ENCODE data around the gene GPR135.

GPR135 gene, protein sequence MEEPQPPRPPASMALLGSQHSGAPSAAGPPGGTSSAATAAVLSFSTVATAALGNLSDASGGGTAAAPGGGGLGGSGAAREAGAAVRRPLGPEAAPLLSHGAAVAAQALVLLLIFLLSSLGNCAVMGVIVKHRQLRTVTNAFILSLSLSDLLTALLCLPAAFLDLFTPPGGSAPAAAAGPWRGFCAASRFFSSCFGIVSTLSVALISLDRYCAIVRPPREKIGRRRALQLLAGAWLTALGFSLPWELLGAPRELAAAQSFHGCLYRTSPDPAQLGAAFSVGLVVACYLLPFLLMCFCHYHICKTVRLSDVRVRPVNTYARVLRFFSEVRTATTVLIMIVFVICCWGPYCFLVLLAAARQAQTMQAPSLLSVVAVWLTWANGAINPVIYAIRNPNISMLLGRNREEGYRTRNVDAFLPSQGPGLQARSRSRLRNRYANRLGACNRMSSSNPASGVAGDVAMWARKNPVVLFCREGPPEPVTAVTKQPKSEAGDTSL

DNA sequence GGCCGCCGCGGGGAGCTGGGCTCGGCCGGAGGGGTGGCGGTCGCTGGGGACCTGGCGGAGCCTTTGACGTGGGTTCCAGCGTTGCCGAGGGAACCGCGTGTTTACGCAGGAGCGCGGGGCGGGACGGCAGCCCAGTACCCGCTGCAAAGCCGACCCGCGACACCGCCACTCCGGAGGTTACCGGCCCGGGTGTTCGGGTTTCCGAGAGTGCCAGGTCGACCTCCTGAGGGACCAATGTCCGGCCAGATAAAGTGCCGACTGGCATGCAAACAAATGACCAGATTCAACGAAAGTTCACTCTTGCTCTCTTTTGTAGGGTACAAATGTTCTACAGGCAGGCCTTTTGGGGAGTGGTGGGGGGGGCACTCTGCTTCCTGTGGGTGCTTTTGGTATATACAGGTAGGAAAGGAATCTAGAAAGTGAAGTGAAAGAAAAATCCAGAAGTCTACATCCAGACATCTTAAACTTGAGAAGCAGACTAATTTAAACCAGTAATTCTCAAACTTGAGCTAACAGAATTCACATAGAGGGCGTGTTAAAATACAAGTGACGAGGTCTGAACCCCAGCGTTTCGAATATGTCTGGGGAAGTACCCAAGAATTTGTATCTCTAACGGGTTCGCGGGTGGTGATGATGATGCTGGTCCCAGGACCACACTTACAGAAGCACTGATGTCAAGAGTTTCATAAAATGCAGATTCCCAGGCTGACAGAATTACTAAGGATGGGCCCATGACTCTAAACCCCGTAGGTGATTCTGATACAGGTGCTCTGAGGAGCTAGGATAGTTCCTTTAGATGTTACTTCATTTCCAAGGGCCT, at the start of gene GPR135:
GPR135 (minus strand) TSS at position 65 of the 820 bp plus-strand sequence. CDS start 154 bp downstream, outside the sequence.
- peaks cover 0 to 2% of the 10 kb centered on the region in 2 donors for H3K36me3 ChIP-seq (ENCODE audit: control insufficient read depth in 2 of 2, insufficient read depth in 2 of 2, low read length in 2 of 2)
- H3K4me3 ChIP-seq (ENCODE audit: low read length in 2 of 2), result peak within 1 kb of the TSS; percentile 63 to 81
- peaks cover 17% of the 10 kb centered on the region for H3K4me1 ChIP-seq (ENCODE audit: control insufficient read depth, insufficient read depth, low read length)
- no peaks in the 10 kb centered on the region for H3K27me3 ChIP-seq (ENCODE audit: control insufficient read depth in 1 of 2, insufficient read depth in 2 of 2, low read length in 2 of 2)
- H3K9ac ChIP-seq (ENCODE audit: low read length in 2 of 2), result peak within 1 kb of the TSS; percentile 64
- H3K27ac ChIP-seq (ENCODE audit: low read length), result peak within 1 kb of the TSS; percentile 75
- H3K9me3 ChIP-seq (ENCODE audit: control insufficient read depth in 2 of 2, low read length in 2 of 2), result no peaks in the 10 kb centered on the region

DNA sequence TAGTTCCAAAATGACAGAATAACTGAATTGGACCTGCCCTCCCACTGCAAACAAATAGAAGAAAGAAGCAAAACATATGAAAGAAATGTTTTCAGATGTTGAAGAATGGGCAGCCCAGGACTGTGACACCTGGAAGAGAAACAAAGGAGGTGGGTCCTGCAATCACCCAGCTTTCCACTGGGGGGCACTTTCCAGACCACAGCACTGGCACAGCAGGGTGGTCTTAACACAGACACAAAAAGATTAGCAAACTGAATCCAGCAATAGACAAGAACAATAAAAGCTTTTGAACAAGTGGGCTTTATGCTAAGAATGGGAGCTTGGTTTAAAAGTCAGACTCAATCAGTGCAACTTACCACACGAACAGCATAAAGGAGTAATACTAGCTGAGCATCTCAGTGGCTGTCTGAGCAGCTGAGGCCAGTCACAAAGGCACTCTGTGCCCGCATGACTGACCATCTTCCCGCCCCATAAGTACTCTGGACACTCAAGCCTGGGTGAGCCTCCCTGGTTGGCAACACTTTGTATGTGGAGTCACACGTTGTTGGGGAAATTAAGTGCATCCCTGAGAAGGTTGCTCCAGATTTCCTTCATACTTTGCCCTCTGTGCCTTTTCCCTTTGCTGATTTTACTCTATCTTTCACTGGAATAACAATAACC, 46.9 kb upstream of the GPR135 start:
- Histone ChIP-seq H3K9ac (ENCODE audit: low read length in 2 of 2) (no peak overlapping the region), H3K4me3 (ENCODE audit: low read length in 2 of 2) (no peak overlapping the region), H3K9me3 (ENCODE audit: control insufficient read depth in 2 of 2, low read length in 2 of 2) (no peaks in the 10 kb centered on the region), H3K27me3 (ENCODE audit: control insufficient read depth in 1 of 2, insufficient read depth in 2 of 2, low read length in 2 of 2) (no peaks in the 10 kb centered on the region), H3K4me1 (ENCODE audit: control insufficient read depth, insufficient read depth, low read length) (no peaks in the 10 kb centered on the region), H3K36me3 (ENCODE audit: control insufficient read depth in 2 of 2, insufficient read depth in 2 of 2, low read length in 2 of 2) (no peaks in the 10 kb centered on the region), H3K27ac (ENCODE audit: low read length) (no peak overlapping the region)

DNA sequence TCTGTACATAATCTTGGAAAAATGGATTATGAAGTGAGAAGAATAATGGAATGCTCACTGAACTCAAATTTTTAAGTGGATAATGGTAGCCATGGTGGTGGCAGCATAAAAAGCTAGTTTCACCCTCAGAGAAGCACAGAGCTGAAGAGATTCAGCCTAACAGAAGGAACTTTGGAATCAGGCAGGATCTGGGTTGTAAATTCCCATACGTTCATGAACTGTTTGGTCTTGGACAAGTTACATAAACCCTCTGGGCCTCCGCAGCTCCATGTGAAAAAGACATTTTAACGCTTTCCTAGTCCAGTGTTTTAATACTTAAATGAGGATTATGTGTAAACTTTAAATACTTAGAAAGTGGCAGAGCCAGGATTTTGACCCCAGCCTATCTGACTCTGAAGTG, 45.8 kb upstream of the GPR135 start:
- H3K4me1 ChIP-seq (ENCODE audit: control insufficient read depth, insufficient read depth, low read length), result no peaks in the 10 kb centered on the region
- no peaks in the 10 kb centered on the region for H3K36me3 ChIP-seq (ENCODE audit: control insufficient read depth in 2 of 2, insufficient read depth in 2 of 2, low read length in 2 of 2)
- H3K9ac ChIP-seq (ENCODE audit: low read length in 2 of 2), result no peak overlapping the region
- no peaks in the 10 kb centered on the region for H3K27me3 ChIP-seq (ENCODE audit: control insufficient read depth in 1 of 2, insufficient read depth in 2 of 2, low read length in 2 of 2)
- no peak overlapping the region for H3K4me3 ChIP-seq (ENCODE audit: low read length in 2 of 2)
- no peak overlapping the region for H3K27ac ChIP-seq (ENCODE audit: low read length)
- H3K9me3 ChIP-seq (ENCODE audit: control insufficient read depth in 2 of 2, low read length in 2 of 2), result no peaks in the 10 kb centered on the region

DNA sequence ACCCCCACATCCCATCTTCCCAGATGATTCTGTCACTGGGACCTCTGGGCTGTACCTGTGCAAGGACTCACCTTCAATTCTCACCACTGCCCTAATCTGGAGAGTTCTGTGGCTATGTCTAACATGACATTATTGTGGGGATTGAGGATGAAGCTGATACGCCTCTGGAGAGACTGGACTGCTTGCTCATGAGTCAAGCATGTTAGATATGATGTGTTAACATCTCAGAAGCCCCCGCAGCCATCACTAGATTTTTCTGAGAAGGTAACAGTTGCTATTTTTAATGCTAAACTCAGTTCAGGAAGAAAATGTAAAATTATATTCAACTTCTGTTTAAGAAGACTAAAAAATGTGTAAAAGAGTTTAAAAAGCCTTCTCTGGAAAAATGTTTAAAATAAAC, 44.8 kb upstream of the GPR135 start:
- Histone ChIP-seq H3K9me3 (ENCODE audit: control insufficient read depth in 2 of 2, low read length in 2 of 2) (no peaks in the 10 kb centered on the region), H3K27ac (ENCODE audit: low read length) (no peak overlapping the region), H3K4me1 (ENCODE audit: control insufficient read depth, insufficient read depth, low read length) (no peaks in the 10 kb centered on the region), H3K27me3 (ENCODE audit: control insufficient read depth in 1 of 2, insufficient read depth in 2 of 2, low read length in 2 of 2) (no peaks in the 10 kb centered on the region), H3K9ac (ENCODE audit: low read length in 2 of 2) (no peak overlapping the region), H3K36me3 (ENCODE audit: control insufficient read depth in 2 of 2, insufficient read depth in 2 of 2, low read length in 2 of 2) (no peaks in the 10 kb centered on the region), H3K4me3 (ENCODE audit: low read length in 2 of 2) (no peak overlapping the region)

DNA sequence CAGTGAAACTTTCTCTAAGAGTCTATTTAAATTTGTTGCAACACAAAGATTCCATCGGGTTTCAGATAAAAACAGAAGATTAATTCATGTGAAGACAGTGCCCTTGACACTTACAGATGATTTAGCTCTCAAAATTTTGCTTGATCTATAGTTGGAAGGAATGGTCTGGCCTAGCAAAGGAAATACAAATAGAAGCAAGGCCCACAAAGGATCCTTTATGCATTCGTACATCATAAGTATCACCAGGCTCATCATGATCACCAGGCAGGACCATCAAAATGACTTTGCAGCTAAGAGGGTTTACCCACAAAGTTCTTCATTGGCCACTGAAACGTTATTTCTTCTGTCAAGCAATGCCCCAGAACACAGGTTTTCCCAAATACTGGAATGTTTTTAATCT, 43.9 kb upstream of the GPR135 start:
- H3K27ac ChIP-seq (ENCODE audit: low read length), result no peak overlapping the region
- no peaks in the 10 kb centered on the region for H3K4me1 ChIP-seq (ENCODE audit: control insufficient read depth, insufficient read depth, low read length)
- H3K36me3 ChIP-seq (ENCODE audit: control insufficient read depth in 2 of 2, insufficient read depth in 2 of 2, low read length in 2 of 2), result peaks cover 2% of the 10 kb centered on the region in 2 donors
- H3K27me3 ChIP-seq (ENCODE audit: control insufficient read depth in 1 of 2, insufficient read depth in 2 of 2, low read length in 2 of 2), result no peaks in the 10 kb centered on the region
- no peak overlapping the region for H3K4me3 ChIP-seq (ENCODE audit: low read length in 2 of 2)
- H3K9me3 ChIP-seq (ENCODE audit: control insufficient read depth in 2 of 2, low read length in 2 of 2), result no peaks in the 10 kb centered on the region
- no peak overlapping the region for H3K9ac ChIP-seq (ENCODE audit: low read length in 2 of 2)

DNA sequence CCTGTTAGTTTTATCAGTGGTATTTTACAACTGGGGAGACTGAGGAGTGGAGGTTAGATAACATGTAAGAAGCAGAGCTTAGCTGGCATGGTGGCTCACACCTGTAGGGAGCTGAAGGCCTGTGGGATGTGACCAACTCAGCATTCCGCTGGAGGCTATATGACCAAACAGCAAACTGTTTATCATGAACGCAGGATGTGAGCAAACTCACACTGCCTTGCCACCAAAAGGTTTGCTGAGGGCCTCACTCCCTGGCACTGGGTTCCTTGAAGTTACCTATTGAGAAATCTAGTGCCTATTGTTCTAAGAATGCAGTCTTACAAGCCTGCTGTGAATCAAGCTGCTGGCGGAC, 42.5 kb upstream of the GPR135 start:
- no peak overlapping the region for H3K9ac ChIP-seq (ENCODE audit: low read length in 2 of 2)

DNA sequence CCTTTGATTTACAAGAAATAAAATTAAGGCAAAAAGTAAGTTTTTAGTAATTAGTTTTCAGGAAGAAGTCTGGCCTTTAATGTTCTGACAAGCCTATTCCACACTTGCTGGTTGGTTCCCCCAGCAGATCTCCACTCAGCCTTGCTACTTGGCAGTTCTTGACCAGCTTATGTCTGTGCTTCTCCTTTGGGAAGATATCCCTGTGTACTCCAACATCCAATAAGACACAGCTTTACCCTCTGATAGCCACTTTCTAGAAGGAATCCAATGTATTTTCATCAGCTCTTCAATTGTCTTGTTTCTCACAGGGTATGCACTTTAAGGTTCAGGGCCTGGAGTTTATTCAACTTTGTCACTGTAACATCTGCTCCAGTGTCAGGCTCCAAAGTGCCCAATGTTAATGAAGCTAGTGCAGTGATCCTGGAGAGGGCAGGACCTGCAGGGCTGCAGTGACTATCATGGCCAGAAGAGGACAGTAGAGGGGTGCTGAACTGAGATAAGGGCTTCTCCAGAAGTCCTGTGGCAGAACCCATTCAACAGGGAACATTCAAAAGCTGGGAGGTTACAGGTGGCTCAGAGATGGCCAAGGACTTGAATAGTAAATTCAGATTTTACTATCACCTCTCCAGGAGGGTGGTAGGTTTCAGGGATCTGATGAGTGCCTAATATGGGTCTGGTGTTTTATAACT, 42.0 kb upstream of the GPR135 start:
- H3K36me3 ChIP-seq (ENCODE audit: control insufficient read depth in 2 of 2, insufficient read depth in 2 of 2, low read length in 2 of 2), result peaks cover 3 to 6% of the 10 kb centered on the region in 2 donors
- H3K27ac ChIP-seq (ENCODE audit: low read length), result no peak overlapping the region
- no peaks in the 10 kb centered on the region for H3K4me1 ChIP-seq (ENCODE audit: control insufficient read depth, insufficient read depth, low read length)
- no peaks in the 10 kb centered on the region for H3K9me3 ChIP-seq (ENCODE audit: control insufficient read depth in 2 of 2, low read length in 2 of 2)
- no peak overlapping the region for H3K9ac ChIP-seq (ENCODE audit: low read length in 2 of 2)
- no peak overlapping the region for H3K4me3 ChIP-seq (ENCODE audit: low read length in 2 of 2)
- H3K27me3 ChIP-seq (ENCODE audit: control insufficient read depth in 1 of 2, insufficient read depth in 2 of 2, low read length in 2 of 2), result no peaks in the 10 kb centered on the region

More for the DNA sequence above, 42.5 kb upstream of the GPR135 start:
- H3K4me3 ChIP-seq (ENCODE audit: low read length in 2 of 2), result no peak overlapping the region
- no peaks in the 10 kb centered on the region for H3K27me3 ChIP-seq (ENCODE audit: control insufficient read depth in 1 of 2, insufficient read depth in 2 of 2, low read length in 2 of 2)
- H3K4me1 ChIP-seq (ENCODE audit: control insufficient read depth, insufficient read depth, low read length), result no peaks in the 10 kb centered on the region
- H3K9me3 ChIP-seq (ENCODE audit: control insufficient read depth in 2 of 2, low read length in 2 of 2), result no peaks in the 10 kb centered on the region
- H3K27ac ChIP-seq (ENCODE audit: low read length), result no peak overlapping the region
- H3K36me3 ChIP-seq (ENCODE audit: control insufficient read depth in 2 of 2, insufficient read depth in 2 of 2, low read length in 2 of 2), result peaks cover 3 to 6% of the 10 kb centered on the region in 2 donors

DNA sequence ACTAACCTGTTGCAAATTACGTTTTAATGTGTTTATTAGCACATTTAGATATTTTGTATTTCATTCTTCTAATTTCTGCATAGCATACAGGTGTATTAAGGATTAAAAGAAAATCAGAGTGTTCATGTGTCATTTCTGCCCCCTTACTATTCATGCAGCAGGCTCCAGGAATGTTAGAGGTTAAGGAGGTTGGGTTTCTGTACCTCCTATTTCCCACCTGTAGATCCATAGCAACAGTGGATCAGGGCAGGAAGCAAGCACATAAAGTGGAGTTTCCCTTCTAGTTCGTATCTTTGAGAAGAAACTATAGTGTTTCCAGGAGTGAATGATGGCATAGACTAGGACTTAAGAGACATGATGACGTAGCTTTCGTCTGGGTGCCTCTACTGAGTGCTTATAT, 38.1 kb upstream of the GPR135 start:
- Histone ChIP-seq H3K27me3 (ENCODE audit: control insufficient read depth in 1 of 2, insufficient read depth in 2 of 2, low read length in 2 of 2) (no peaks in the 10 kb centered on the region), H3K9ac (ENCODE audit: low read length in 2 of 2) (no peak overlapping the region), H3K36me3 (ENCODE audit: control insufficient read depth in 2 of 2, insufficient read depth in 2 of 2, low read length in 2 of 2) (peaks cover 4 to 10% of the 10 kb centered on the region in 2 donors), H3K9me3 (ENCODE audit: control insufficient read depth in 2 of 2, low read length in 2 of 2) (no peaks in the 10 kb centered on the region), H3K4me3 (ENCODE audit: low read length in 2 of 2) (no peak overlapping the region), H3K27ac (ENCODE audit: low read length) (no peak overlapping the region), H3K4me1 (ENCODE audit: control insufficient read depth, insufficient read depth, low read length) (no peaks in the 10 kb centered on the region)

DNA sequence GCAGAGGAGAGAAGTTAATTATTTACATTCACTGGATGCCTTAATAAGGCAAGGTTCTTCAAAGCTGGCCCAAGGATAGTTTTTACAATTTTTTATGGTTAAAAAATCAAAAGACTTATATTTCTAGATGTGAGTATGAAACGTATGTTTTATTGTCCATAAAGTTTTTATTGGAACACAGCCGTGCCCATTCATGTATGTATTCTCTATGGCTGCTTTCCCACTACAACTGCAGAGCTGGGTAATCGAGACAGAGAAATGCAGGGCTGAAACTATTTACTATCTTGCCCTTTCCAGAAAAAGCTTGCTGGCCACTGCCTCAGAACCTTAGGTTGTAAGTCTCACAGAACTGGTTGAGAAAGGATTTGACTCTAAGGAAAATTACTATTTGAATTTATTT, 35.6 kb upstream of the GPR135 start:
- Histone ChIP-seq H3K27me3 (ENCODE audit: control insufficient read depth in 1 of 2, insufficient read depth in 2 of 2, low read length in 2 of 2) (no peaks in the 10 kb centered on the region), H3K9me3 (ENCODE audit: control insufficient read depth in 2 of 2, low read length in 2 of 2) (no peaks in the 10 kb centered on the region), H3K4me1 (ENCODE audit: control insufficient read depth, insufficient read depth, low read length) (no peaks in the 10 kb centered on the region), H3K36me3 (ENCODE audit: control insufficient read depth in 2 of 2, insufficient read depth in 2 of 2, low read length in 2 of 2) (peaks cover 4 to 10% of the 10 kb centered on the region in 2 donors), H3K27ac (ENCODE audit: low read length) (no peak overlapping the region), H3K4me3 (ENCODE audit: low read length in 2 of 2) (no peak overlapping the region), H3K9ac (ENCODE audit: low read length in 2 of 2) (no peak overlapping the region)

DNA sequence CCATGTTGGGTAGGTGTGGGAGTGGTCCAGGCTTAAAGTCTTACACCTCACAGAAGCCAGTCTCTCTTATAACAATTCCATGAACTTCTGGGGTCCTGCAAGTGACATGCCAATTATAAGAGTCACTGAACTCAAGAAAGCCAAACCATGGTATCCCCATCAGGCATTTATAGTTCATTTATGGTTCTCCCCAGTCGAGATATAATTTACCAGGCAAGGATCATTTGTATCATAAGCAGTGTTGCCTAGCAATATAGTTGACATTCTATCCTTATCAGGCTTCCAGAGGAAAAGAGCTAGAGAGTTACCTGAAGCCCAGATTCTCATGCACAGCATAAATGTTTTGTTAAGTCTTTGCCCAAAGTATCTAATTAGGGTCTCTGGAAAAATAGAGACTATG, 27.2 kb upstream of the GPR135 start:
- H3K4me3 ChIP-seq (ENCODE audit: low read length in 2 of 2), result no peak overlapping the region
- no peak overlapping the region for H3K27ac ChIP-seq (ENCODE audit: low read length)
- H3K4me1 ChIP-seq (ENCODE audit: control insufficient read depth, insufficient read depth, low read length), result no peaks in the 10 kb centered on the region
- no peaks in the 10 kb centered on the region for H3K9me3 ChIP-seq (ENCODE audit: control insufficient read depth in 2 of 2, low read length in 2 of 2)
- H3K36me3 ChIP-seq (ENCODE audit: control insufficient read depth in 2 of 2, insufficient read depth in 2 of 2, low read length in 2 of 2), result peaks cover 23 to 32% of the 10 kb centered on the region in 2 donors
- H3K27me3 ChIP-seq (ENCODE audit: control insufficient read depth in 1 of 2, insufficient read depth in 2 of 2, low read length in 2 of 2), result no peaks in the 10 kb centered on the region
- no peak overlapping the region for H3K9ac ChIP-seq (ENCODE audit: low read length in 2 of 2)

All from stomach smooth muscle (tissue), 2 donors.